Measurements from ENCODE around the gene NRP1.

Gene NRP1

GRCh38 chr10:33363106-33363505 is 28.6 kb upstream of the NRP1 start:
- FAIRE-seq (no peak), DNase-seq (ENCODE audit: insufficient read length, low spot score) (no peak)
- no peak for TF ChIP-seq CTCF (IDR thresholded peaks at IDR 0.05; ENCODE audit: insufficient read depth, missing control alignments)

- no peak for DNase-seq (ENCODE audit: insufficient read length, low spot score)
- TF ChIP-seq CTCF (IDR thresholded peaks at IDR 0.05; ENCODE audit: insufficient read depth, missing control alignments), result no peak
- FAIRE-seq, result no peak
These were observed 23.5 kb upstream of the NRP1 start for GRCh38 chr10:33358016-33358415.

GRCh38 chr10:33355274-33355673 is 20.8 kb upstream of the NRP1 start:
- DNase-seq (ENCODE audit: insufficient read length, low spot score) (no peak), FAIRE-seq (no peak)
- no peak for TF ChIP-seq CTCF (IDR thresholded peaks at IDR 0.05; ENCODE audit: insufficient read depth, missing control alignments)

GRCh38 chr10:33353853-33354252 is 19.4 kb upstream of the NRP1 start:
- FAIRE-seq, result no peak
- TF ChIP-seq CTCF (IDR thresholded peaks at IDR 0.05; ENCODE audit: insufficient read depth, missing control alignments), result no peak
- DNase-seq (ENCODE audit: insufficient read length, low spot score), result no peak

GRCh38 chr10:33353334-33353733 is 18.9 kb upstream of the NRP1 start:
- FAIRE-seq, result no peak
- no peak for TF ChIP-seq CTCF (IDR thresholded peaks at IDR 0.05; ENCODE audit: insufficient read depth, missing control alignments)
- no peak for DNase-seq (ENCODE audit: insufficient read length, low spot score)

- DNase-seq (ENCODE audit: insufficient read length, low spot score) (no peak), FAIRE-seq (no peak)
- TF ChIP-seq CTCF (IDR thresholded peaks at IDR 0.05; ENCODE audit: insufficient read depth, missing control alignments), result no peak
These were observed 18.1 kb upstream of the NRP1 start for GRCh38 chr10:33352615-33353014.

- TF ChIP-seq CTCF (IDR thresholded peaks at IDR 0.05; ENCODE audit: insufficient read depth, missing control alignments), result no peak
- no peak for DNase-seq (ENCODE audit: insufficient read length, low spot score)
- no peak for FAIRE-seq
These were observed 17.7 kb upstream of the NRP1 start for GRCh38 chr10:33352175-33352574.
